GM06990 (cell line): ENCODE data around the gene SPEM1.

Source experiments
- DNase-seq: peaks from one replicate; pipeline ENCODE4 v3.0.0-alpha.2; 2011; ENCODE audit not compliant: insufficient read length; ENCODE audit errors: extremely low read depth
- H3K27me3 ChIP-seq: replicated peaks from 2 replicates; pipeline ENCODE4 v1.6.0; 2011; ENCODE audit warnings: low read length; ENCODE audit not compliant: control insufficient read depth, insufficient read depth
- H3K36me3 ChIP-seq: 2 replicates; pipeline ENCODE4 v1.5.1; 2011; ENCODE audit warnings: low read length; ENCODE audit not compliant: control insufficient read depth, insufficient read depth
- H3K4me3 ChIP-seq: replicated peaks from 2 replicates; pipeline ENCODE4 v1.5.1; 2011; ENCODE audit warnings: low read depth, mild to moderate bottlenecking, control low read depth, low read length
- CTCF ChIP-seq: IDR thresholded peaks from 2 replicates; pipeline ENCODE4 v1.5.1; 2011; ENCODE audit warnings: low read length, control low read depth, mild to moderate bottlenecking, inconsistent platforms; ENCODE audit not compliant: insufficient read depth, poor library complexity, severe bottlenecking

The SPEM1 gene

GRCh38 chr17:7417056-7417655, 3.0 kb upstream of the SPEM1 start:
- H3K4me3 ChIP-seq = no peak overlapping the region
- H3K27me3 ChIP-seq = peaks cover 2% of the 10 kb centered on the region; the same call in 1 of the 2 replicates
- DNase-seq = no peak
- no peaks in the 10 kb centered on the region for H3K36me3 ChIP-seq
- no peak for TF ChIP-seq CTCF

GRCh38 chr17:7418472-7419152, 1.5 kb upstream of the SPEM1 start:
- TF ChIP-seq CTCF = no peak

GRCh38 chr17:7421186-7421585, 1.1 kb downstream of the SPEM1 start:
- H3K36me3 ChIP-seq = no peaks in the 10 kb centered on the region
- no peak for TF ChIP-seq CTCF
- no peaks in the 10 kb centered on the region; the same call in 1 of the 2 replicates for H3K27me3 ChIP-seq
- H3K4me3 ChIP-seq = no peak overlapping the region
- no peak for DNase-seq

More at GRCh38 chr17:7418472-7419152, 1.5 kb upstream of the SPEM1 start:
- H3K36me3 ChIP-seq = no peaks in the 10 kb centered on the region
- H3K4me3 ChIP-seq = no peak overlapping the region
- peaks cover 2% of the 10 kb centered on the region; the same call in 1 of the 2 replicates for H3K27me3 ChIP-seq
- DNase-seq = no peak

DNA sequence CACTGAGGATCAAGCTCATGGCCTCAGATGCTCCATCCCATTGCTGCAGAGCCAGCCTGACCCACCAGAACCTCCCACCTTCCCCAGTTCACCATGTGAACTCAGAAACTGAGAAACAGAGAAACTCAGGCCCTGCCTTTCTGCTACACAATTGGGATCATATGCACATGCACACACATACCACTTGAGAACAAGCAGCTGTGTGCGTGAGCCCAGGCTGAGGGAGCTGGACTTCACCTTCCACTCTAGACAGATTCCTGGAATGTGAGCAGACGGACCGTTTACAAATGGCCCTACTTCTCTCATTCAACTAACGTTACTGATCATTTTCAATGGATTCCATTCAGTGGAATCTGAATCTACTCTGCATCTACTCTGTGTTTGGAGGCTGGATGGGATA, 3.6 kb downstream of the SPEM1 start:
- DNase-seq = no peak
- TF ChIP-seq CTCF = no peak
- no peaks in the 10 kb centered on the region for H3K36me3 ChIP-seq

DNA sequence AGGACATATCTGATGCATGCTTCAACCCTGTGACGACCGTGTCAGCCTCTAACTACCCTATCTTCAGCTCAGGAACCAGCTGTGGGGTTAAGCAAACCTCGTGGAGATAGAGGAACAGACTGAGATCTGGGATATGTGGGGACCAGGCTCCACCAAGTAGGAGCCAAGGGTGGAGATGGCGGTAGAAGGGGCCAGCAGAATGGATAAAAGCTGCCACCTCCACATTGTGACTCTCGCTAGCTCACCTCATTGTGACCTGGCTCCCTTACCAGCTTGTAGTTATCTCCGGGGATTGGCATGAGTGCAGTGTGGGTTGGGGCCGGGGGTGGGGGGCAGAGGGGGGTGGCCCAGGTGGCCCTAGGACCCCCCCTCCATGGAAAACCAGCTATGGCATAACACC, 5.2 kb downstream of the SPEM1 start, which contains the start of gene SPEM2:
SPEM2 (plus strand) TSS at position 301 of the 400 bp plus-strand sequence; CDS start at position 374, 73 bp downstream.
- no peak for DNase-seq
- Histone ChIP-seq H3K27me3 (no peaks in the 10 kb centered on the region), H3K36me3 (no peaks in the 10 kb centered on the region), H3K4me3 (no peak within 1 kb of the TSS)
- TF ChIP-seq CTCF = no peak

More for the DNA sequence above, 3.6 kb downstream of the SPEM1 start:
- Histone ChIP-seq H3K27me3 (no peaks in the 10 kb centered on the region; the same call in 1 of the 2 replicates), H3K4me3 (no peak overlapping the region)
